Activated naive CD4-positive, alpha-beta T cell treated with anti-CD3 and anti-CD28 coated beads, Interleukin-2, amount 50 U/mL, for 72 hours (primary cell): ENCODE results near the gene TGM1. TPM values are rescaled to one million over a fixed set of nuclear protein-coding genes. Genes with fewer than 3 reads are reported as not detected.

Experiments
- ATAC-seq, 2 donors: fragments of 150-1000 bp; cut with Tn5 transposase; 2 replicates each; pipeline ENCODE4 v1.10.0; 2021; ENCODE audit warnings: mild to moderate bottlenecking in 2 of 2, moderate library complexity in 2 of 2
- DNase-seq, 2 donors: peaks; one replicate each; pipeline ENCODE4 v3.0.0; 2021 to 2022; ENCODE audit warnings: low spot score in 2 of 2
- H3K27ac Mint-ChIP-seq, 2 donors: one replicate each; pipeline ENCODE4 v1.8.0; 2022; ENCODE audit warnings: mild to moderate bottlenecking in 2 of 2, mixed read lengths in 2 of 2
- H3K36me3 Mint-ChIP-seq, 2 donors: one replicate each; pipeline ENCODE4 v1.8.0; 2022; ENCODE audit warnings: mixed read lengths in 2 of 2
- H3K9me3 Mint-ChIP-seq, 2 donors: one replicate each; pipeline ENCODE4 v1.8.0; 2022; ENCODE audit warnings: mixed read lengths in 2 of 2
- total RNA-seq, 2 donors: library from RNA; stranded (reverse); gene quantifications; one replicate each; pipeline ENCODE4 v1.2.3, GENCODE V29; 2022

The TGM1 gene
- total RNA-seq, 2 donors from 2014 or later: 7.9 to 31.6 TPM

GRCh38 chr14:24279301-24280186 is 16.6 kb upstream of the TGM1 start:
- ATAC-seq: peak; percentile 77 to 98
- Mint-ChIP-seq H3K36me3 (peaks cover 4 to 8% of the 10 kb centered on the region in 2 donors), H3K9me3 (peaks cover 0 to 8% of the 10 kb centered on the region in 2 donors), H3K27ac (peak overlapping the region; percentile 23 to 37)
- peak; percentile 25 to 78 for DNase-seq

- Mint-ChIP-seq H3K36me3 (peaks cover 4 to 8% of the 10 kb centered on the region in 2 donors), H3K9me3 (peaks cover 0 to 8% of the 10 kb centered on the region in 2 donors), H3K27ac (peak overlapping the region; percentile 23 to 73)
- no peak for DNase-seq
- ATAC-seq: no peak
Measured at GRCh38 chr14:24278424-24278823, 15.4 kb upstream of the TGM1 start.

GRCh38 chr14:24277606-24278321 is 14.8 kb upstream of the TGM1 start:
- Mint-ChIP-seq H3K9me3 (peaks cover 0 to 8% of the 10 kb centered on the region in 2 donors), H3K36me3 (peaks cover 4 to 8% of the 10 kb centered on the region in 2 donors), H3K27ac (peak overlapping the region; percentile 23 to 45)
- DNase-seq (no peak), ATAC-seq (no peak)

- H3K36me3 Mint-ChIP-seq: peaks cover 4 to 8% of the 10 kb centered on the region in 2 donors
- H3K27ac Mint-ChIP-seq: no peak overlapping the region
- ATAC-seq (no peak), DNase-seq (no peak)
- peaks cover 0 to 8% of the 10 kb centered on the region in 2 donors for H3K9me3 Mint-ChIP-seq
Measured at GRCh38 chr14:24277071-24277470, 14.1 kb upstream of the TGM1 start.

- DNase-seq (peak; percentile 54 to 70), ATAC-seq (peak; percentile 71 to 77)
- peaks cover 4 to 8% of the 10 kb centered on the region in 2 donors for H3K36me3 Mint-ChIP-seq
- H3K27ac Mint-ChIP-seq: peak overlapping the region; percentile 45 to 73
- H3K9me3 Mint-ChIP-seq: peaks cover 0 to 8% of the 10 kb centered on the region in 2 donors
Measured at GRCh38 chr14:24274101-24274543, 11.1 kb upstream of the TGM1 start.

- H3K36me3 Mint-ChIP-seq: peaks cover 4 to 5% of the 10 kb centered on the region in 2 donors
- peak overlapping the region; percentile 68 to 73 for H3K27ac Mint-ChIP-seq
- peaks cover 0 to 4% of the 10 kb centered on the region in 2 donors for H3K9me3 Mint-ChIP-seq
- no peak for ATAC-seq
- DNase-seq: no peak
Measured at GRCh38 chr14:24273422-24273998, 10.5 kb upstream of the TGM1 start.

GRCh38 chr14:24272467-24272866 is 9.5 kb upstream of the TGM1 start:
- Mint-ChIP-seq H3K9me3 (no peaks in the 10 kb centered on the region), H3K36me3 (no peaks in the 10 kb centered on the region), H3K27ac (peak overlapping the region; percentile 11 to 90)
- DNase-seq (no peak), ATAC-seq (no peak)

GRCh38 chr14:24271834-24272263 is 8.9 kb upstream of the TGM1 start:
- Mint-ChIP-seq H3K27ac (peak overlapping the region; percentile 90 to 92), H3K36me3 (peaks cover 5 to 6% of the 10 kb centered on the region in 2 donors), H3K9me3 (no peaks in the 10 kb centered on the region)
- DNase-seq: no peak
- no peak for ATAC-seq

- H3K36me3 Mint-ChIP-seq: peaks cover 5 to 7% of the 10 kb centered on the region in 2 donors
- H3K9me3 Mint-ChIP-seq: no peaks in the 10 kb centered on the region
- DNase-seq (peak; percentile 90 to 91), ATAC-seq (peak; percentile 81 to 87)
- peak within 1 kb of the TSS; percentile 90 to 95 for H3K27ac Mint-ChIP-seq
Measured at GRCh38 chr14:24271134-24271833, 8.3 kb upstream of the TGM1 start, which contains the start of gene RABGGTA. Gene RABGGTA (minus strand): TSS chr14:24271597. CDS start chr14:24271115, 482 bp downstream.

- Mint-ChIP-seq H3K27ac (peak overlapping the region; percentile 90 to 95), H3K36me3 (peaks cover 5 to 7% of the 10 kb centered on the region in 2 donors), H3K9me3 (no peaks in the 10 kb centered on the region)
- no peak for DNase-seq
- no peak for ATAC-seq
Measured at GRCh38 chr14:24270537-24271133, 7.7 kb upstream of the TGM1 start.

- ATAC-seq: no peak
- no peak overlapping the region for H3K27ac Mint-ChIP-seq
- no peak for DNase-seq
- H3K9me3 Mint-ChIP-seq: no peaks in the 10 kb centered on the region
- H3K36me3 Mint-ChIP-seq: peaks cover 5 to 7% of the 10 kb centered on the region in 2 donors
Measured at GRCh38 chr14:24269910-24270536, 7.0 kb upstream of the TGM1 start.

GRCh38 chr14:24269368-24269767 is 6.4 kb upstream of the TGM1 start:
- ATAC-seq (no peak), DNase-seq (no peak)
- Mint-ChIP-seq H3K36me3 (peaks cover 5 to 7% of the 10 kb centered on the region in 2 donors), H3K27ac (peak overlapping the region in 1 of 2 donors; percentile 63), H3K9me3 (no peaks in the 10 kb centered on the region)

GRCh38 chr14:24268225-24268624 is 5.2 kb upstream of the TGM1 start:
- peaks cover 5 to 7% of the 10 kb centered on the region in 2 donors for H3K36me3 Mint-ChIP-seq
- no peaks in the 10 kb centered on the region for H3K9me3 Mint-ChIP-seq
- no peak overlapping the region for H3K27ac Mint-ChIP-seq
- ATAC-seq (no peak), DNase-seq (no peak)

GRCh38 chr14:24267516-24267915 is 4.5 kb upstream of the TGM1 start:
- H3K27ac Mint-ChIP-seq: peak overlapping the region in 1 of 2 donors; percentile 55
- no peak for ATAC-seq

More at GRCh38 chr14:24267516-24267915, 4.5 kb upstream of the TGM1 start:
- no peak for DNase-seq
- H3K36me3 Mint-ChIP-seq: peaks cover 5 to 7% of the 10 kb centered on the region in 2 donors
- no peaks in the 10 kb centered on the region for H3K9me3 Mint-ChIP-seq
